Measurements from ENCODE around the gene RPTOR. TPM values are rescaled to one million over a fixed set of nuclear protein-coding genes. Genes with fewer than 3 reads are reported as not detected.

Gene RPTOR
- total RNA-seq, 1 experiment from 2014 or later, result 46.2 TPM

GRCh38 chr17:80834893-80835275 is 290.2 kb downstream of the RPTOR start:
- DNase-seq, result no peak
- ATAC-seq, result no peak
- no peaks in the 10 kb centered on the region for H3K79me2 ChIP-seq (ENCODE audit: low read length)
- H3K4me1 ChIP-seq (ENCODE audit: insufficient read depth, low read length), result peaks cover 24% of the 10 kb centered on the region
- H2AFZ ChIP-seq (ENCODE audit: low read length), result no peak overlapping the region
- H3K9me3 ChIP-seq (ENCODE audit: low read length), result no peaks in the 10 kb centered on the region
- ChIA-PET CTCF (no interaction called here), POLR2A (ENCODE audit: unreplicated experiment) (no interaction called here)
- H3K27ac ChIP-seq (ENCODE audit: low read length), result no peak overlapping the region
- H3K9ac ChIP-seq (ENCODE audit: low read length), result no peak overlapping the region
- intact Hi-C loops (cut with micrococcal nuclease), result no loop called here
- H3K27me3 ChIP-seq (ENCODE audit: low read length), result no peaks in the 10 kb centered on the region
- no peak overlapping the region for H3K4me2 ChIP-seq (ENCODE audit: low read length)
- H4K20me1 ChIP-seq (ENCODE audit: low read length), result no peaks in the 10 kb centered on the region
- H3K4me3 ChIP-seq (ENCODE audit: low read length), result no peak overlapping the region
- no TSS peak for BruUV-seq (replicated peaks)
- no peaks in the 10 kb centered on the region for H3K9me2 ChIP-seq (replicated peaks; ENCODE audit: low read length)
- no peak for TF ChIP-seq CTCF (conservative IDR thresholded peaks at IDR 0.05; ENCODE audit: low read depth, low read length)
- no peak for TF ChIP-seq EZH2phosphoT487 (IDR thresholded peaks at IDR 0.05; ENCODE audit: borderline replicate concordance, low read length)
- TF ChIP-seq EZH2 (IDR thresholded peaks at IDR 0.05; ENCODE audit: low read length, unreplicated experiment), result no peak
- H3F3A ChIP-seq (ENCODE audit: low read length, unreplicated experiment), result peaks cover 5% of the 10 kb centered on the region
- H3K36me3 ChIP-seq (ENCODE audit: low read depth, low read length), result peaks cover 3% of the 10 kb centered on the region; the same call in 1 of the 2 replicates

GRCh38 chr17:80835816-80836657 is 291.4 kb downstream of the RPTOR start:
- no TSS peak for BruUV-seq (replicated peaks)
- no peak overlapping the region for H3K27ac ChIP-seq (ENCODE audit: low read length)
- H3K9ac ChIP-seq (ENCODE audit: low read length), result no peak overlapping the region
- H3K9me2 ChIP-seq (replicated peaks; ENCODE audit: low read length), result no peaks in the 10 kb centered on the region
- H3K79me2 ChIP-seq (ENCODE audit: low read length), result no peaks in the 10 kb centered on the region
- no peak overlapping the region for H3K4me2 ChIP-seq (ENCODE audit: low read length)
- H3F3A ChIP-seq (ENCODE audit: low read length, unreplicated experiment), result peaks cover 5% of the 10 kb centered on the region
- no peak overlapping the region for H3K4me3 ChIP-seq (ENCODE audit: low read length)
- peaks cover 19% of the 10 kb centered on the region for H3K4me1 ChIP-seq (ENCODE audit: insufficient read depth, low read length)
- H3K36me3 ChIP-seq (ENCODE audit: low read depth, low read length), result peaks cover under 1% of the 10 kb centered on the region; the same call in 1 of the 2 replicates
- CTCF ChIA-PET, result no interaction called here
- no peak for DNase-seq
- no peak for ATAC-seq
- no peaks in the 10 kb centered on the region for H3K9me3 ChIP-seq (ENCODE audit: low read length)
- H4K20me1 ChIP-seq (ENCODE audit: low read length), result no peaks in the 10 kb centered on the region
- intact Hi-C loops (cut with micrococcal nuclease), result no loop called here
- no peak overlapping the region for H2AFZ ChIP-seq (ENCODE audit: low read length)
- no peak for TF ChIP-seq CTCF (conservative IDR thresholded peaks at IDR 0.05; ENCODE audit: low read depth, low read length)
- no peak for TF ChIP-seq EZH2phosphoT487 (IDR thresholded peaks at IDR 0.05; ENCODE audit: borderline replicate concordance, low read length)
- TF ChIP-seq EZH2 (IDR thresholded peaks at IDR 0.05; ENCODE audit: low read length, unreplicated experiment), result no peak
- no peaks in the 10 kb centered on the region for H3K27me3 ChIP-seq (ENCODE audit: low read length)
- POLR2A ChIA-PET (ENCODE audit: unreplicated experiment), result no interaction called here

- POLR2A ChIA-PET (ENCODE audit: unreplicated experiment), result no interaction called here
- intact Hi-C loops (cut with micrococcal nuclease), result no loop called here
- Histone ChIP-seq H3K4me3 (ENCODE audit: low read length) (no peak overlapping the region), H3K36me3 (ENCODE audit: low read depth, low read length) (no peaks in the 10 kb centered on the region), H4K20me1 (ENCODE audit: low read length) (no peaks in the 10 kb centered on the region), H3K27ac (ENCODE audit: low read length) (no peak overlapping the region), H3K4me1 (ENCODE audit: insufficient read depth, low read length) (peaks cover 19% of the 10 kb centered on the region), H3K27me3 (ENCODE audit: low read length) (no peaks in the 10 kb centered on the region), H3K4me2 (ENCODE audit: low read length) (no peak overlapping the region), H3K9me3 (ENCODE audit: low read length) (no peaks in the 10 kb centered on the region), H2AFZ (ENCODE audit: low read length) (no peak overlapping the region), H3K79me2 (ENCODE audit: low read length) (no peaks in the 10 kb centered on the region), H3F3A (ENCODE audit: low read length, unreplicated experiment) (peaks cover 5% of the 10 kb centered on the region), H3K9ac (ENCODE audit: low read length) (no peak overlapping the region), H3K9me2 (replicated peaks; ENCODE audit: low read length) (no peaks in the 10 kb centered on the region)
- BruUV-seq (replicated peaks), result no TSS peak
- CTCF ChIA-PET, result no interaction called here
- no peak for TF ChIP-seq EZH2 (IDR thresholded peaks at IDR 0.05; ENCODE audit: low read length, unreplicated experiment)
- TF ChIP-seq EZH2phosphoT487 (IDR thresholded peaks at IDR 0.05; ENCODE audit: borderline replicate concordance, low read length), result no peak
- DNase-seq, result no peak
- ATAC-seq, result no peak
Observed at GRCh38 chr17:80836658-80836965, 292.0 kb downstream of the RPTOR start.
